Measurements from ENCODE around the gene TTLL7. TPM values are rescaled to one million over a fixed set of nuclear protein-coding genes. Genes with fewer than 3 reads are reported as not detected.

TTLL7 gene
- total RNA-seq, 4 donors from 2014 or later, result 8.4 to 21.6 (median 12.0) TPM

DNA sequence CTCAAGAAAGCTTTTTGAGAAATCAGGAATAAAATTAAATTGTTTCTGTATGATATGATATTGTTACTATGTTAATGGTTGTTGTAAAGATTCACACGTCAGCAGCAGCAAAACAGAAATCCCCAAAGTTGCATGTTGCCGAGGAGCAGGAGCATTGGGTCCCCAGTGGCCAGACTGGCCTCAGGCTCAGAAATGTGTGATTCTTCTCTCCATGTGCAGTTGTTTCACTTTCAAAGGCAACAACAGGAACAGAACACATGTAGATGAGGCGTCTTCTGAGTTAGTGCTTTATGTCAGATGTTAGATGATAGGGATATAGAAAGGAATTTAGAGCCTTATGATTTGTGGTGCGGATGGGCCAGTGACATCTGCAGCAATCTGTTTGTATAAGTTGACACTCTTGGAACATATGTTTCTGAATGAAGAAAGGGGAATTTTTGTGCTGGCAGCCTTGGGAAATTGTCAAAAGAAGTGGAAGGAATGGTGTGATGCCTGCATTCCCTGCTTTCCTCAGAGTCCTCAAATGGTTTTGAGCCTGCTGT lies 2.1 kb upstream of the TTLL7 start:
- 67 to 69% methylated on average over 4 of the region's 4 CpGs for WGBS, 2 donors
- no peak for TF ChIP-seq EP300 (IDR thresholded peaks at IDR 0.05)
- TF ChIP-seq, protein P1, sequence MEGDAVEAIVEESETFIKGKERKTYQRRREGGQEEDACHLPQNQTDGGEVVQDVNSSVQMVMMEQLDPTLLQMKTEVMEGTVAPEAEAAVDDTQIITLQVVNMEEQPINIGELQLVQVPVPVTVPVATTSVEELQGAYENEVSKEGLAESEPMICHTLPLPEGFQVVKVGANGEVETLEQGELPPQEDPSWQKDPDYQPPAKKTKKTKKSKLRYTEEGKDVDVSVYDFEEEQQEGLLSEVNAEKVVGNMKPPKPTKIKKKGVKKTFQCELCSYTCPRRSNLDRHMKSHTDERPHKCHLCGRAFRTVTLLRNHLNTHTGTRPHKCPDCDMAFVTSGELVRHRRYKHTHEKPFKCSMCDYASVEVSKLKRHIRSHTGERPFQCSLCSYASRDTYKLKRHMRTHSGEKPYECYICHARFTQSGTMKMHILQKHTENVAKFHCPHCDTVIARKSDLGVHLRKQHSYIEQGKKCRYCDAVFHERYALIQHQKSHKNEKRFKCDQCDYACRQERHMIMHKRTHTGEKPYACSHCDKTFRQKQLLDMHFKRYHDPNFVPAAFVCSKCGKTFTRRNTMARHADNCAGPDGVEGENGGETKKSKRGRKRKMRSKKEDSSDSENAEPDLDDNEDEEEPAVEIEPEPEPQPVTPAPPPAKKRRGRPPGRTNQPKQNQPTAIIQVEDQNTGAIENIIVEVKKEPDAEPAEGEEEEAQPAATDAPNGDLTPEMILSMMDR (IDR thresholded peaks at IDR 0.05), result peak in 1 of 5 experiments; percentile 6
- Histone ChIP-seq H3K9me3 (no peaks in the 10 kb centered on the region), H3K4me1 (peaks cover 0 to 28% (median 3%) of the 10 kb centered on the region in 4 donors), H3K27me3 (no peaks in the 10 kb centered on the region), H3K36me3 (no peaks in the 10 kb centered on the region), H3K27ac (peak overlapping the region in 2 of 4 donors; percentile 3 to 46), H3K4me3 (no peak overlapping the region)
- no peak for DNase-seq (ENCODE audit: low spot score in 2 of 2)

DNA sequence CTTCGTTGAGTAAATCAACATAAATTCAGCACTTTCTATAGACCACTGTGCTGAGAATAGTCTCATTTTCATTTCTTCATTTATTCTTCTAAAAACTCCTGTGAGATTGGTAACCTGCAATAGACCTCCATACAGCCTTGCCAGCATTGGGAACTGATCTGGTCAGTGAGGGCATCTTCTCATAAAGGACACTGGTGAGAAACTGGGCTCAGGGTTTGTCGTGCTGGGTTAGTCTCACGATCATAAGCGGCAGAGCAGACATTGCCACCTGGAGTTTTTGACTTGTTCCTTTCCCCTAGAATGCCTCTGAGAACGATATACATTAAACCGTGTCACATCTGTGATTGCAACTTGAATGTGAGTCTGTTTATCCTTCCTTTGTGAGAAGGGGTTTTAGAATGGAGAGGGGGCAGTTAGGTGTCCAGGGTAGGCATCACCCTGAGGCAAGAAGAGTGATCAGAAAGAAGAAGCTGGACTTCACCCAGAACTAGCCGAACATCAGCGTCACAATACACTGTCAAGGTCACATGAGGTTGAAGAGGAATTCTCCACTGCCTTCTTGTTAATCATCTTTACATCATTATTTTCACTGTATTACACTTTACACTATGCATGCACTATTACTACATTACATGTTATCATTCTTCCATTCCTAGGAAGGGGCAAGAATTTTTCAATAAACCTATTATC lies 1.4 kb upstream of the TTLL7 start:
- no peak for DNase-seq (ENCODE audit: low spot score in 2 of 2)
- H3K4me3 ChIP-seq, result no peak overlapping the region
- H3K9me3 ChIP-seq, result no peaks in the 10 kb centered on the region
- H3K27me3 ChIP-seq, result no peaks in the 10 kb centered on the region
- 77 to 88% methylated on average over 8 of the region's 8 CpGs for WGBS, 2 donors
- H3K27ac ChIP-seq, result peak overlapping the region in 2 of 4 donors; percentile 2 to 80
- H3K4me1 ChIP-seq, result peaks cover 0 to 28% (median 3%) of the 10 kb centered on the region in 4 donors
- H3K36me3 ChIP-seq, result no peaks in the 10 kb centered on the region
- TF ChIP-seq EP300 (IDR thresholded peaks at IDR 0.05) (no peak), POLR2A (IDR thresholded peaks at IDR 0.05) (no peak)
- TF ChIP-seq, protein P1 (IDR thresholded peaks at IDR 0.05), result no peak

DNA sequence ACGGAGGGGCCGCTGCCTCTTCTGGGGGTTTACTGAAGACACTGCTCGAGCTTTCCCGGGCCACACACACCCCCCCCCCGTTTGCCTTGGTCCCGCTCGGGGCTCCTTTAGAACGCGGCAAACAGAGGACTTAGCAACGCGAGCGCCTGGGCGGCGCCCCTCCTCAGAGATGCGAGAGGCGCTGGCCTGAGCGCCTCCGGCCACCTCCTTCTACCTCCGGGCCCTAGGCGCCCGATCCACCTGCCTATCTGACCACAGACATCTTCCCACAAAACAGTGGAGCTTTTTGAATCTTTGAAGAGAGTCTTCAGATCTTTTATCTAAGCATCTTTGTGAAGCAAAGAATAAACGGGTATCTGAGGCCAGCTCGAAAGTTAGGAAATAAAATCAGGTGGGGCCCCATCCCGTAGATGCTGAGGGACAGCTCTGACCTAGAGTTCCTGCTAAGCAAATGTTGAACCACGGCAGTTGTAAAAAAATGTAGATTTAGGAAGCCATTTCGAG lies 436 bp upstream of the TTLL7 start:
- peak; percentile 22 to 57 for TF ChIP-seq POLR2A (IDR thresholded peaks at IDR 0.05)
- TF ChIP-seq, protein P1 (IDR thresholded peaks at IDR 0.05), result no peak
- TF ChIP-seq EP300 (IDR thresholded peaks at IDR 0.05), result peak in 1 of 2 donors; percentile 87
- peaks cover 0 to 28% (median 3%) of the 10 kb centered on the region in 4 donors for H3K4me1 ChIP-seq
- H3K27me3 ChIP-seq, result no peaks in the 10 kb centered on the region
- peak overlapping the region; percentile 77 to 94 (median 82) for H3K27ac ChIP-seq
- peak overlapping the region; percentile 69 to 96 (median 84) for H3K4me3 ChIP-seq
- no peaks in the 10 kb centered on the region for H3K9me3 ChIP-seq
- 2 to 5% methylated on average over 8 to 26 of the region's 26 CpGs for WGBS, 2 donors
- H3K36me3 ChIP-seq, result no peaks in the 10 kb centered on the region
- DNase-seq (ENCODE audit: low spot score in 2 of 2), result peak; percentile 40 to 49

DNA sequence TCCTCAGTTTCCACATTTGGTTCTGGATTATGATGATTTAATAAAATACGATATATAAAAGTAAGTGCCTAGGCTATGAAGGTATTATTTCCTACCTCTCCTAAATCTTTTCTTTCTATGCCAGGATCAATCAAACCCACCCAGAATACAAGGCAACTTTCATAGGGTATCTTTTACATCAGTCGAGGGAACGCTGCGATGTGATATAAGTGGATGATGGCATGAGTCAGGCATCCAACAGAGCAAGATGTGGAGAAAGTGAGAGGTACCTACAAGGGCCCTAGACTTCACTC lies 781 bp downstream of the TTLL7 start:
- TF ChIP-seq, protein P1 (IDR thresholded peaks at IDR 0.05), result no peak
- TF ChIP-seq POLR2A (IDR thresholded peaks at IDR 0.05) (no peak), EP300 (IDR thresholded peaks at IDR 0.05) (no peak)
- H3K36me3 ChIP-seq, result no peaks in the 10 kb centered on the region
- H3K4me3 ChIP-seq, result peak overlapping the region; percentile 69 to 96 (median 84)
- H3K4me1 ChIP-seq, result peaks cover 0 to 28% (median 3%) of the 10 kb centered on the region in 4 donors
- 23 to 31% methylated on average over 4 of the region's 4 CpGs for WGBS, 2 donors
- DNase-seq (ENCODE audit: low spot score in 2 of 2), result no peak
- H3K9me3 ChIP-seq, result no peaks in the 10 kb centered on the region
- H3K27me3 ChIP-seq, result no peaks in the 10 kb centered on the region
- peak overlapping the region; percentile 77 to 94 (median 82) for H3K27ac ChIP-seq

DNA sequence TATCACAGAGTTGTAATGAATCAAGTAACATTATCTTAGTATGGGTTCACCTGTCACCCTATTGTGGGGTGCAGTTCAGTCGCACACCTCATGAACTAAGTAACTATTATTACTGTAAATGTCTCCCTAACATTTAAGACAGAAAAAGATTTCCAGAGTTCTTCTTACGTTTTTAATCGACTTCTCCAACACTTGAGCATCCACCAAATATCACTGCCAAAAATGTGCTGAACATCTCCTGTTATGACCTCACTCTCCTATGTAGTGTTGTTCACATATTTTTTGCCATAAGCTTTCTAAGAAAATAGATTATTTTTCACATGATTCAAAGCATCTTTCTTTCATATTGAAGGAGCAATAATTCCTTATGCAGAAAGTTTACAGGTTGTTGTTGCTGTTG lies 1.3 kb downstream of the TTLL7 start:
- peak overlapping the region in 1 of 4 donors; percentile 80 for H3K27ac ChIP-seq
- TF ChIP-seq, protein P1 (IDR thresholded peaks at IDR 0.05), result no peak
- TF ChIP-seq EP300 (IDR thresholded peaks at IDR 0.05) (no peak), POLR2A (IDR thresholded peaks at IDR 0.05) (no peak)
- DNase-seq (ENCODE audit: low spot score in 2 of 2), result no peak
- peak overlapping the region in 1 of 4 donors; percentile 96 for H3K4me3 ChIP-seq
- no peaks in the 10 kb centered on the region for H3K36me3 ChIP-seq
- H3K4me1 ChIP-seq, result peaks cover 0 to 28% (median 3%) of the 10 kb centered on the region in 4 donors
- no peaks in the 10 kb centered on the region for H3K9me3 ChIP-seq
- H3K27me3 ChIP-seq, result no peaks in the 10 kb centered on the region
- 49 to 56% methylated on average over 3 of the region's 3 CpGs for WGBS, 2 donors

All from tibial nerve (tissue), 4 donors.